SU-DHL-6 (cell line): ENCODE measurements around the gene ZBTB42.

ENCODE experiments used
- EZH2phosphoT487 ChIP-seq: fragments of 200-600 bp; sonication (generic), shearing (Covaris generic); conservative IDR thresholded peaks from 2 replicates; pipeline ENCODE4 v1.6.1; 2018; ENCODE audit warnings: mild to moderate bottlenecking, antibody characterized with exemption, low read length, moderate library complexity, mixed read lengths
- TF ChIP-seq, protein P1 (sequence below): fragments of 200-600 bp; sonication (generic); IDR thresholded peaks from one replicate; pipeline ENCODE4 v1.5.1; 2017; ENCODE audit warnings: antibody characterized with exemption, mild to moderate bottlenecking, low read length, moderate library complexity; ENCODE audit not compliant: insufficient read depth, poor library complexity, severe bottlenecking

DNA sequence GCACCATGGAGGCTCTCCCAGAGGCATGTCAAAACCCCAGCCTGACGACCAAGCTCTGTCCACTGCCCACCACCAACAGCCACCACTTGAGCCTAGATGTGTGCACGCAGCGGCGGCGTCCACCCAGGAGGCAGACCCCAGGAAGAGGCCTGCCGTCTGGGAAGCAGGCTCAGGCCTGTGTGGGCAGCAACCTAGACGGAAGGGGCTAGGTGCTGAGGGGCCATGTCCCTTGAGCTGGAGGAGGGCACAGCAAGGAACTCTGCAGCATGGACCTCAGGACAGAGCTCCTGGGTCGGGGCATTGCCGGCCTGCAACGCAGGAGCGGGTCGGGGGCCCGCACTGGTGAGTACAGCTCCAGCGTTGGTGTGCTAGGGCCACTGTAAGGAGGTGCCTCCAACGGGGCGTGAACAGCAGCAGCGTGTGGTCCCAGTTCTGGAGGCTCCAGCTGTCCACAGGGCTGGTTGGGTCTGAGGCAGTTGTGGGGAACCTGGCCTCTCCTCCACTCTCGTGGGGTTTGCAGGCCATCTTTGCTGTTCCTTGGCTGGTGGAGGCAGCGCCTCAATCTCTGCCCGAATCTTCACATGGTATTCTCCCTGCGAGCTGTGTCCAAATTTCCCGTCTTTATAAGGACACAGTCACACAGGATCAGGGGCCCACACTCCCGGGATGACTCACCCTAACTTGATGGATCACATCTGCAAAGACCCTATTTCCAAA, 20.5 kb downstream of the ZBTB42 start:
- TF ChIP-seq, protein P1, sequence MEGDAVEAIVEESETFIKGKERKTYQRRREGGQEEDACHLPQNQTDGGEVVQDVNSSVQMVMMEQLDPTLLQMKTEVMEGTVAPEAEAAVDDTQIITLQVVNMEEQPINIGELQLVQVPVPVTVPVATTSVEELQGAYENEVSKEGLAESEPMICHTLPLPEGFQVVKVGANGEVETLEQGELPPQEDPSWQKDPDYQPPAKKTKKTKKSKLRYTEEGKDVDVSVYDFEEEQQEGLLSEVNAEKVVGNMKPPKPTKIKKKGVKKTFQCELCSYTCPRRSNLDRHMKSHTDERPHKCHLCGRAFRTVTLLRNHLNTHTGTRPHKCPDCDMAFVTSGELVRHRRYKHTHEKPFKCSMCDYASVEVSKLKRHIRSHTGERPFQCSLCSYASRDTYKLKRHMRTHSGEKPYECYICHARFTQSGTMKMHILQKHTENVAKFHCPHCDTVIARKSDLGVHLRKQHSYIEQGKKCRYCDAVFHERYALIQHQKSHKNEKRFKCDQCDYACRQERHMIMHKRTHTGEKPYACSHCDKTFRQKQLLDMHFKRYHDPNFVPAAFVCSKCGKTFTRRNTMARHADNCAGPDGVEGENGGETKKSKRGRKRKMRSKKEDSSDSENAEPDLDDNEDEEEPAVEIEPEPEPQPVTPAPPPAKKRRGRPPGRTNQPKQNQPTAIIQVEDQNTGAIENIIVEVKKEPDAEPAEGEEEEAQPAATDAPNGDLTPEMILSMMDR, result no peak
- TF ChIP-seq EZH2phosphoT487, result no peak
